Fibroblast of mammary gland (primary cell): ENCODE data around the gene NFIB.

Source experiments
- DNase-seq: peaks from one replicate; pipeline ENCODE4 v3.0.0-alpha.2; 2010; ENCODE audit warnings: low read depth
- H3K4me3 ChIP-seq: 2 replicates; pipeline ENCODE4 v1.5.1; 2011; ENCODE audit warnings: low read depth, mild to moderate bottlenecking, low read length, moderate library complexity; ENCODE audit not compliant: control insufficient read depth
- TF ChIP-seq, protein P1 (sequence below): conservative IDR thresholded peaks from 2 replicates; pipeline ENCODE4 v1.5.1; 2011; ENCODE audit warnings: low read depth, low read length, inconsistent platforms; ENCODE audit not compliant: control insufficient read depth, insufficient read depth

NFIB gene

GRCh38 chr9:14097666-14098415 lies 216.1 kb downstream of the NFIB start:
- peak; percentile 38 for DNase-seq
- TF ChIP-seq, protein P1, sequence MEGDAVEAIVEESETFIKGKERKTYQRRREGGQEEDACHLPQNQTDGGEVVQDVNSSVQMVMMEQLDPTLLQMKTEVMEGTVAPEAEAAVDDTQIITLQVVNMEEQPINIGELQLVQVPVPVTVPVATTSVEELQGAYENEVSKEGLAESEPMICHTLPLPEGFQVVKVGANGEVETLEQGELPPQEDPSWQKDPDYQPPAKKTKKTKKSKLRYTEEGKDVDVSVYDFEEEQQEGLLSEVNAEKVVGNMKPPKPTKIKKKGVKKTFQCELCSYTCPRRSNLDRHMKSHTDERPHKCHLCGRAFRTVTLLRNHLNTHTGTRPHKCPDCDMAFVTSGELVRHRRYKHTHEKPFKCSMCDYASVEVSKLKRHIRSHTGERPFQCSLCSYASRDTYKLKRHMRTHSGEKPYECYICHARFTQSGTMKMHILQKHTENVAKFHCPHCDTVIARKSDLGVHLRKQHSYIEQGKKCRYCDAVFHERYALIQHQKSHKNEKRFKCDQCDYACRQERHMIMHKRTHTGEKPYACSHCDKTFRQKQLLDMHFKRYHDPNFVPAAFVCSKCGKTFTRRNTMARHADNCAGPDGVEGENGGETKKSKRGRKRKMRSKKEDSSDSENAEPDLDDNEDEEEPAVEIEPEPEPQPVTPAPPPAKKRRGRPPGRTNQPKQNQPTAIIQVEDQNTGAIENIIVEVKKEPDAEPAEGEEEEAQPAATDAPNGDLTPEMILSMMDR = no peak
- H3K4me3 ChIP-seq = no peak overlapping the region

DNA sequence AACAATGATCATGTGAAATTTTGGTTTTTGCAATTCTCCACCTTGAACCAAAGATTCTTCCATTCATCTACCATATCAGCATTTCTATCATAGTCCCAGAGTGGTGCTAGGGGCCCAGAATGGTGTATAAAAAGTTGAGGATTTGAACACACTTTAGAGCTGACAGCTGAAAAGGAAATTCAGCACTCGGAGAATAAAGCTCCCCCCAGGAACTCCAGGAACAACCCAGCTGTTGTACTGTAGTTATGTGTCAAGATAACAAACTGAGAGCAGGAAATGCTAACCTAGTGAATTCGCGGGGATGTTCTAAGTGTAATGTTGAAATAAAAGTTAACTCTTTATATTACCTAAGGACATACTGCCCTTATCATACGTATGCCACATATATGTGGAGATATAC lies 216.7 kb downstream of the NFIB start:
- TF ChIP-seq, protein P1 = no peak
- H3K4me3 ChIP-seq = no peak overlapping the region
- DNase-seq = peak; percentile 31

GRCh38 chr9:14096258-14096922 lies 217.6 kb downstream of the NFIB start:
- H3K4me3 ChIP-seq = no peak overlapping the region
- TF ChIP-seq, protein P1 = no peak
- peak; percentile 62 for DNase-seq

GRCh38 chr9:14095277-14095676 lies 218.7 kb downstream of the NFIB start:
- no peak for DNase-seq
- TF ChIP-seq, protein P1 = no peak

GRCh38 chr9:14094491-14094890 lies 219.4 kb downstream of the NFIB start:
- H3K4me3 ChIP-seq = no peak overlapping the region
- TF ChIP-seq, protein P1 = no peak
- no peak for DNase-seq

More at GRCh38 chr9:14095277-14095676, 218.7 kb downstream of the NFIB start:
- H3K4me3 ChIP-seq = no peak overlapping the region

DNA sequence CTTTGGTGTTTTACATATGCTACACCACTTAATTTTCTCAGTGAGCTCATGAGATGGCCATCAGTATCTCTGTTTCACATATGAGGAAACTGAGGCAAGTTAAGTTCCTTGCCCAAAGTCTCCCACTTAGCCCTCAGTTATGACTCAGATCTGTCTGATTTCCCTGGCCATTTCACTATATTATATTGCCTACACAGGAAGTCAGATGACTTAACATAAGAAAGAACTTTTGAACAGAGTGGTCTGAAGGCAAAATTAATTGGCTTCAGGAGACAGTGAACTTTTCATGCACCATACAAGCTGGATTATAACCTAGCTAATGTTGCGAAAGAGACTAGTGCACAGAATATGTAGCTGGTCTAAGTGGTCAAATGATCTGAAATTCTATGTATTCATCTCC lies 221.6 kb downstream of the NFIB start:
- no peak overlapping the region for H3K4me3 ChIP-seq
- TF ChIP-seq, protein P1 = no peak
- no peak for DNase-seq
